ENCODE results near the gene PROK2. TPM values are rescaled to one million over a fixed set of nuclear protein-coding genes. Genes with fewer than 3 reads are reported as not detected.

The PROK2 gene
- total and polyA plus RNA-seq, 2 donors from 2014 or later: 0.25 TPM; not detected in 1

DNA sequence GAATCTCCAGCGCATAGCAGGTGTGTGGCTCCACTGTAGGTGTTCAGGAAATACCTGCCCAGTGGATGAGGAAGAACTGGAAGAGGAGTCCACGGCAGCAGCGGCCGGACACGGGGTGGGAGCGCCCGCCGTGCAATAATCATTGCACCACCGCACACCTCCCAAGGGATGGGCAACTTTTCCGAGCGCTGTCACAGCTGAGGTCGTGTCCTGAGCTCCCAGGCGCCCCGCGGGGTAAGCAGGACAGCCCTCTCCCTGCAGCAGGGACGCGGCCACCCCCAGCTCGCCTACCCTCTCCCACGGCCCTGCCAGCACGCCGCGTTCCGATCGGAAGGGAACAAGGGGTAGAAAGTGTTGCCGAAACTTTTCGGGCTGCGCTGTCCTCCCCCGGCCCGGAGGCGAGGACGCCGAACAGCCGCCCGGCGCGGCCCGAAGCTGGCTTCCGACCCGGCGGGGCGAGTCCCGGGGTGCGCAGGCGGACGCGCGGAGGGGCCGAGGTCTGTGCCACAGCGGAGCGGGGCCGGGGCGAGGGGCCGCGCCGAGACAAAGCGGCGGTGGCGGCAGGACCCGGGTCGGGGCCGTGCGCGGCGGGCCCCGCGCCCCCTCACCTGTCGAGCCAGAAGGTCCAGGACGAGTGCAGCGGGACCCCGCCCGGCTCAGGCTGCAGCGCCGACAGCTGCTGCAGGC, 60.2 kb downstream of the PROK2 start:
- Histone ChIP-seq H3K9ac (ENCODE audit: low read length in 3 of 3) (peak overlapping the region; percentile 5 to 71 (median 5)), H3K9me3 (ENCODE audit: control insufficient read depth in 2 of 3, insufficient read depth in 1 of 3, low read length in 3 of 3) (no peaks in the 10 kb centered on the region), H3K4me3 (ENCODE audit: low read length in 3 of 3) (peak overlapping the region; percentile 45 to 85 (median 60)), H3K36me3 (ENCODE audit: control insufficient read depth in 2 of 3, insufficient read depth in 3 of 3, low read length in 3 of 3) (no peaks in the 10 kb centered on the region), H3K27me3 (ENCODE audit: control insufficient read depth, insufficient read depth, low read length) (no peaks in the 10 kb centered on the region), H3K27ac (ENCODE audit: low read depth in 2 of 2, low read length in 2 of 2) (peak overlapping the region in 1 of 2 donors; percentile 55), H3K4me1 (ENCODE audit: control insufficient read depth in 2 of 3, insufficient read depth in 2 of 3, low read depth in 1 of 3, low read length in 3 of 3) (peaks cover 0 to 10% (median 2%) of the 10 kb centered on the region in 3 donors)
- no peak for TF ChIP-seq CTCF (IDR thresholded peaks at IDR 0.05; ENCODE audit: borderline replicate concordance, extremely low read depth, insufficient read depth)
- DNase-seq (peak; percentile 46 to 80 (median 65)), FAIRE-seq (no peak)
- intact Hi-C loops (cut with DNase I): no loop called here

DNA sequence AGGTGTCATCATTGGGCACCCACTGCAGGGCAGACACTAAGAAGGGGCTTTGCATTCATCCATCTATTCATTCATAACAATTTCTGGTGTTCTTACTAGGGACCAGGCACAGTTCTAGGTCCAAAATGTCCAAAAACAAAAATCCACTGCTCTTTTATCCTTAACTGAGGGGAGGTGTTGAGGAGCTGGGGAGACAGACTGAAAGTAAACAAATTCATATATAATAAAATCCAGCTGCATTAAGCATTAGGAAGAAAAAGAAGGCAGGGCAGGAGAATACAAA, 60.8 kb downstream of the PROK2 start:
- no peaks in the 10 kb centered on the region for H3K27me3 ChIP-seq (ENCODE audit: control insufficient read depth, insufficient read depth, low read length)
- no peak for TF ChIP-seq CTCF (IDR thresholded peaks at IDR 0.05; ENCODE audit: borderline replicate concordance, extremely low read depth, insufficient read depth)
- H3K4me3 ChIP-seq (ENCODE audit: low read length in 3 of 3): peak overlapping the region in 2 of 3 donors; percentile 60 to 85
- intact Hi-C loops (cut with DNase I): no loop called here
- peaks cover 0 to 7% (median 2%) of the 10 kb centered on the region in 3 donors for H3K4me1 ChIP-seq (ENCODE audit: control insufficient read depth in 2 of 3, insufficient read depth in 2 of 3, low read depth in 1 of 3, low read length in 3 of 3)
- FAIRE-seq (no peak), DNase-seq (no peak)
- H3K9ac ChIP-seq (ENCODE audit: low read length in 3 of 3): peak overlapping the region in 2 of 3 donors; percentile 5 to 71
- no peaks in the 10 kb centered on the region for H3K36me3 ChIP-seq (ENCODE audit: control insufficient read depth in 2 of 3, insufficient read depth in 3 of 3, low read length in 3 of 3)
- no peaks in the 10 kb centered on the region for H3K9me3 ChIP-seq (ENCODE audit: control insufficient read depth in 2 of 3, insufficient read depth in 1 of 3, low read length in 3 of 3)
- H3K27ac ChIP-seq (ENCODE audit: low read depth in 2 of 2, low read length in 2 of 2): no peak overlapping the region

DNA sequence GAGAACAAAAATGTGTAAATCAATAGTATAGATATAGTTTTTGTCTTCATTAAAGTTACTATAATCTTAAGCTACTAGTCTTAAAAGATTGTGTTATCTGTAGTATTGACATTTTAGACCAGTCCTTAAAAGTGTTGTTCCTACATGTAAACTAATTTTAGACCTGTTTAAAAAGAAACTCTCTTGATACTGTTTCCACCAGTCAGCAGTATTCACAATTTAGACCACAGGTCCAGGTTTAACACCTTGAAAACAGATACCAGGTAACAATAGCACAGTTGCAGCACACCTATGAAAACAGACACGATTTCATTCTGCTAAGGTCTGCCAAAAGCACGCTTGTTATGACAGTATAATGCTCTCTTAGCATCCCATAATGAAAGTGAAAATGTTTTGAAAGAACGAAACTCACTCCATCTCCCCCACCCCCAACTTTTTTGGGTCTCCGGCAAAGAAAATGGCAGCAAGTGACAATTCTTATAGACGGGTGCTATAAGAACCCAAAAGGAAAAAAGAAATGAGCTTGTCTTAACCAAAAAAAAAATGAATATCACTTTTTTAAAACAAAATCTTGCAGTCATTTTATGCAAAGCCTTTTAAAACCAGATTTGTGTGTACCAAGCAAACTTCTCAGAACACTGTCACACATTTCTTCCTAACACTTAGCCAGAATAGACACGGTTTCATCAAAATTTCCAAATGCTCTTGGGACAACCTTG, 61.3 kb downstream of the PROK2 start:
- Histone ChIP-seq H3K9ac (ENCODE audit: low read length in 3 of 3) (no peak overlapping the region), H3K27ac (ENCODE audit: low read depth in 2 of 2, low read length in 2 of 2) (no peak overlapping the region), H3K36me3 (ENCODE audit: control insufficient read depth in 2 of 3, insufficient read depth in 3 of 3, low read length in 3 of 3) (no peaks in the 10 kb centered on the region), H3K9me3 (ENCODE audit: control insufficient read depth in 2 of 3, insufficient read depth in 1 of 3, low read length in 3 of 3) (no peaks in the 10 kb centered on the region), H3K4me1 (ENCODE audit: control insufficient read depth in 2 of 3, insufficient read depth in 2 of 3, low read depth in 1 of 3, low read length in 3 of 3) (peaks cover 0 to 6% (median 2%) of the 10 kb centered on the region in 3 donors), H3K4me3 (ENCODE audit: low read length in 3 of 3) (peak overlapping the region in 2 of 3 donors; percentile 60 to 85), H3K27me3 (ENCODE audit: control insufficient read depth, insufficient read depth, low read length) (no peaks in the 10 kb centered on the region)
- TF ChIP-seq CTCF (IDR thresholded peaks at IDR 0.05; ENCODE audit: borderline replicate concordance, extremely low read depth, insufficient read depth): no peak
- no peak for DNase-seq
- intact Hi-C loops (cut with DNase I): no loop called here
- no peak for FAIRE-seq

All from kidney (tissue), 14 donors.